ENCODE results near the gene URAD. TPM values are rescaled to one million over a fixed set of nuclear protein-coding genes. Genes with fewer than 3 reads are reported as not detected.
A peak's percentile ranks its signal among the peaks of the same experiment; 100 is the strongest.

The URAD gene
- total RNA-seq, 1 experiment from 2014 or later: not detected

GRCh38 chr13:27979765-27980279 lies 8.7 kb downstream of the URAD start:
- H3K27me3 ChIP-seq (ENCODE audit: low read length): peaks cover 30% of the 10 kb centered on the region
- H3K4me3 ChIP-seq (ENCODE audit: low read length): no peak overlapping the region
- POLR2A ChIA-PET (ENCODE audit: unreplicated experiment): no interaction called here
- H3F3A ChIP-seq (ENCODE audit: low read length, unreplicated experiment): no peaks in the 10 kb centered on the region
- H3K9me3 ChIP-seq (ENCODE audit: low read length): no peaks in the 10 kb centered on the region
- TF ChIP-seq CTCF (conservative IDR thresholded peaks at IDR 0.05; ENCODE audit: low read depth, low read length): no peak
- TF ChIP-seq EZH2 (IDR thresholded peaks at IDR 0.05; ENCODE audit: low read length, unreplicated experiment): no peak
- TF ChIP-seq EZH2phosphoT487 (IDR thresholded peaks at IDR 0.05; ENCODE audit: borderline replicate concordance, low read length): no peak
- CTCF ChIA-PET: no interaction called here
- ATAC-seq (no peak), DNase-seq (no peak)
- H3K79me2 ChIP-seq (ENCODE audit: low read length): no peaks in the 10 kb centered on the region
- H3K4me1 ChIP-seq (ENCODE audit: insufficient read depth, low read length): no peaks in the 10 kb centered on the region
- no peak overlapping the region for H3K9ac ChIP-seq (ENCODE audit: low read length)
- 0 out of 2 replicates have a peak overlapping the region, but pooled peaks have one; percentile 22 for H3K4me2 ChIP-seq (ENCODE audit: low read length)
- H3K9me2 ChIP-seq (replicated peaks; ENCODE audit: low read length): no peaks in the 10 kb centered on the region
- no TSS peak for BruUV-seq (replicated peaks)
- H2AFZ ChIP-seq (ENCODE audit: low read length): no peak overlapping the region
- H4K20me1 ChIP-seq (ENCODE audit: low read length): no peaks in the 10 kb centered on the region
- no peak overlapping the region for H3K27ac ChIP-seq (ENCODE audit: low read length)
- intact Hi-C loops (cut with micrococcal nuclease): loop anchor here (5.0 kb wide), 1 partner anchor 448 kb away; no protein-coding TSS in a partner anchor
- H3K36me3 ChIP-seq (ENCODE audit: low read depth, low read length): no peaks in the 10 kb centered on the region

GRCh38 chr13:27979001-27979643 lies 9.4 kb downstream of the URAD start:
- ChIA-PET CTCF (no interaction called here), POLR2A (ENCODE audit: unreplicated experiment) (no interaction called here)
- Histone ChIP-seq H3K27ac (ENCODE audit: low read length) (no peak overlapping the region), H3K4me1 (ENCODE audit: insufficient read depth, low read length) (no peaks in the 10 kb centered on the region), H3F3A (ENCODE audit: low read length, unreplicated experiment) (no peaks in the 10 kb centered on the region), H3K9me3 (ENCODE audit: low read length) (no peaks in the 10 kb centered on the region), H3K9ac (ENCODE audit: low read length) (no peak overlapping the region), H3K79me2 (ENCODE audit: low read length) (no peaks in the 10 kb centered on the region), H3K4me3 (ENCODE audit: low read length) (no peak overlapping the region), H3K9me2 (replicated peaks; ENCODE audit: low read length) (no peaks in the 10 kb centered on the region), H2AFZ (ENCODE audit: low read length) (no peak overlapping the region), H3K4me2 (ENCODE audit: low read length) (no peak overlapping the region), H4K20me1 (ENCODE audit: low read length) (no peaks in the 10 kb centered on the region), H3K36me3 (ENCODE audit: low read depth, low read length) (no peaks in the 10 kb centered on the region), H3K27me3 (ENCODE audit: low read length) (peaks cover 30% of the 10 kb centered on the region)
- TF ChIP-seq CTCF (conservative IDR thresholded peaks at IDR 0.05; ENCODE audit: low read depth, low read length) (no peak), EZH2phosphoT487 (IDR thresholded peaks at IDR 0.05; ENCODE audit: borderline replicate concordance, low read length) (no peak), EZH2 (IDR thresholded peaks at IDR 0.05; ENCODE audit: low read length, unreplicated experiment) (no peak)
- intact Hi-C loops (cut with micrococcal nuclease): no loop called here
- BruUV-seq (replicated peaks): no TSS peak
- no peak for ATAC-seq
- no peak for DNase-seq

GRCh38 chr13:27978301-27978968 lies 10.1 kb downstream of the URAD start:
- no peak for DNase-seq
- POLR2A ChIA-PET (ENCODE audit: unreplicated experiment): no interaction called here
- Histone ChIP-seq H3F3A (ENCODE audit: low read length, unreplicated experiment) (no peaks in the 10 kb centered on the region), H2AFZ (ENCODE audit: low read length) (no peak overlapping the region), H3K9ac (ENCODE audit: low read length) (no peak overlapping the region), H4K20me1 (ENCODE audit: low read length) (no peaks in the 10 kb centered on the region), H3K4me3 (ENCODE audit: low read length) (no peak overlapping the region), H3K27ac (ENCODE audit: low read length) (no peak overlapping the region), H3K27me3 (ENCODE audit: low read length) (peaks cover 30% of the 10 kb centered on the region), H3K36me3 (ENCODE audit: low read depth, low read length) (no peaks in the 10 kb centered on the region), H3K79me2 (ENCODE audit: low read length) (no peaks in the 10 kb centered on the region), H3K4me2 (ENCODE audit: low read length) (no peak overlapping the region), H3K9me2 (replicated peaks; ENCODE audit: low read length) (no peaks in the 10 kb centered on the region), H3K4me1 (ENCODE audit: insufficient read depth, low read length) (no peaks in the 10 kb centered on the region), H3K9me3 (ENCODE audit: low read length) (no peaks in the 10 kb centered on the region)
- no TSS peak for BruUV-seq (replicated peaks)
- ATAC-seq: no peak
- CTCF ChIA-PET: no interaction called here
- intact Hi-C loops (cut with micrococcal nuclease): no loop called here
- TF ChIP-seq CTCF (conservative IDR thresholded peaks at IDR 0.05; ENCODE audit: low read depth, low read length) (no peak), EZH2 (IDR thresholded peaks at IDR 0.05; ENCODE audit: low read length, unreplicated experiment) (no peak), EZH2phosphoT487 (IDR thresholded peaks at IDR 0.05; ENCODE audit: borderline replicate concordance, low read length) (no peak)

All from PC-3 (cell line).